Effector memory CD8-positive, alpha-beta T cell (primary cell): Measurements from ENCODE around the gene C10orf105.

ENCODE experiments used
- ATAC-seq: fragments of 150-1000 bp; cut with Tn5 transposase; replicated peaks from 2 replicates; pipeline ENCODE4 v1.10.0; 2021; ENCODE audit warnings: mild to moderate bottlenecking, moderate library complexity
- DNase-seq, 3 experiments: peaks; one replicate each; pipeline ENCODE4 v3.0.0; 2021
- H3K27ac Mint-ChIP-seq, 2 donors: one replicate each; pipeline ENCODE4 v1.8.0; 2022; ENCODE audit warnings: mild to moderate bottlenecking in 2 of 2, mixed read lengths in 2 of 2, moderate library complexity in 2 of 2
- H3K27me3 Mint-ChIP-seq, 2 donors: one replicate each; pipeline ENCODE4 v1.8.0; 2022; ENCODE audit warnings: mixed read lengths in 2 of 2
- H3K36me3 Mint-ChIP-seq: one replicate; pipeline ENCODE4 v1.8.0; 2022; ENCODE audit warnings: mild to moderate bottlenecking, moderate library complexity, mixed read lengths; ENCODE audit not compliant: insufficient read depth
- H3K4me1 Mint-ChIP-seq, 2 donors: one replicate each; pipeline ENCODE4 v1.8.0; 2022; ENCODE audit warnings: low read depth in 2 of 2, mixed read lengths in 2 of 2
- H3K4me3 Mint-ChIP-seq, 2 donors: one replicate each; pipeline ENCODE4 v1.8.0; 2022; ENCODE audit warnings: mild to moderate bottlenecking in 2 of 2, mixed read lengths in 2 of 2, moderate library complexity in 2 of 2
- H3K9me3 Mint-ChIP-seq, 2 donors: one replicate each; pipeline ENCODE4 v1.8.0; 2022; ENCODE audit warnings: mixed read lengths in 2 of 2

C10orf105 gene

GRCh38 chr10:71714592-71714991 lies 5.0 kb downstream of the C10orf105 start:
- Mint-ChIP-seq H3K9me3 (no peaks in the 10 kb centered on the region), H3K4me1 (peaks cover 35 to 53% of the 10 kb centered on the region in 2 donors), H3K36me3 (peaks cover 5% of the 10 kb centered on the region), H3K27ac (peak overlapping the region; percentile 99), H3K4me3 (peak overlapping the region; percentile 83 to 88), H3K27me3 (no peaks in the 10 kb centered on the region)
- no peak for ATAC-seq
- no peak for DNase-seq

DNA sequence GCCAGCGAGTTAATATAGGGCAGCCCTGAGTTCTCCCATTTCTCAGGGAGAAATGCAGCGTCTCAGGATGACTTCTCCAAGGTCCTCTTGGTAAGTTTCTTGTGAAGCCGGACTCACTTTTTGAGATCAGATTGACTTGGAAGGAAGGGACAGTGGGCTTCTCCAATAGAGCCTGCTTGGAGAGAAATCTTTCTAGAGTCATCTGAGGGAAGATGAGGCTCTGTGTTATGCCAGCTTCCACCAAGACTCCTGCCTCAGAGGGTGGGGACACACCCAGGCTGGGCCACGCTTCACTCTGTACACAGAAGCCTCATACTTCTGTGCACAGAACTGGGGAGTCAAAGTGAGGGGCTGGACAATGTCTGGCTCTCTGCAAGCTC lies 5.6 kb downstream of the C10orf105 start:
- H3K4me1 Mint-ChIP-seq, result peaks cover 37 to 55% of the 10 kb centered on the region in 2 donors
- DNase-seq (no peak), ATAC-seq (no peak)
- no peaks in the 10 kb centered on the region for H3K27me3 Mint-ChIP-seq
- H3K4me3 Mint-ChIP-seq, result peak overlapping the region; percentile 83 to 88
- no peaks in the 10 kb centered on the region for H3K9me3 Mint-ChIP-seq
- peak overlapping the region; percentile 99 for H3K27ac Mint-ChIP-seq
- peaks cover 5% of the 10 kb centered on the region for H3K36me3 Mint-ChIP-seq

- Mint-ChIP-seq H3K4me1 (peaks cover 38 to 58% of the 10 kb centered on the region in 2 donors), H3K27ac (peak overlapping the region; percentile 99), H3K36me3 (peaks cover 7% of the 10 kb centered on the region), H3K4me3 (peak overlapping the region; percentile 83 to 88), H3K9me3 (no peaks in the 10 kb centered on the region), H3K27me3 (no peaks in the 10 kb centered on the region)
- ATAC-seq (peak; percentile 64), DNase-seq (no peak)
Measured at GRCh38 chr10:71713135-71714030, 6.2 kb downstream of the C10orf105 start.

DNA sequence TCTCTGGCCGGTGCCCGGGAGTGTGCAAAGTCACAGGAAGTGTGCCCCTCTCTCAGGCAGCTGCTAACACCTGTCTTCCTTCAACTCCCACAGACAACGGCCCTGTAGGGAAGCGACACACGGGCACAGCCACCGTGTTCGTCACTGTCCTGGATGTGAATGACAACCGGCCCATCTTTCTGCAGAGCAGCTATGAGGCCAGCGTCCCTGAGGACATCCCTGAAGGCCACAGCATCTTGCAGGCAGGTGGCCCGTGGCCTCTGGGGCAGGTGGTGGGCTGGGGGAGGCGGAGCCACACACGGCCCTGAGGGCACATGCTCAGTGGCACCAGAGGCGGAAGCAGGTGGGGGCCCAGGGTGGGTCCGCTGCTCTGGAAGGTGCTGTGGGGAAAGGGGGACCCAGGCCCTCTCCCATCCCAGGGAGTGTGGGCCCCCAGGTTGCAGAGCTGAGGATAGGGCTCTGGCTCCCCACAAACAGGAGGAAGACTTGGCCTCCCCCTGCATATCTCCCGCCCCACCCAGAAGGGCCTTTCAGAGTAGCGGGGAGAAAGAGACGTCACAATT lies 6.9 kb downstream of the C10orf105 start:
- DNase-seq, result no peak
- Mint-ChIP-seq H3K9me3 (no peaks in the 10 kb centered on the region), H3K4me3 (peak overlapping the region; percentile 83 to 88), H3K36me3 (peaks cover 8% of the 10 kb centered on the region), H3K4me1 (peaks cover 42 to 66% of the 10 kb centered on the region in 2 donors), H3K27me3 (no peaks in the 10 kb centered on the region), H3K27ac (peak overlapping the region; percentile 99)
- peak; percentile 35 for ATAC-seq

DNA sequence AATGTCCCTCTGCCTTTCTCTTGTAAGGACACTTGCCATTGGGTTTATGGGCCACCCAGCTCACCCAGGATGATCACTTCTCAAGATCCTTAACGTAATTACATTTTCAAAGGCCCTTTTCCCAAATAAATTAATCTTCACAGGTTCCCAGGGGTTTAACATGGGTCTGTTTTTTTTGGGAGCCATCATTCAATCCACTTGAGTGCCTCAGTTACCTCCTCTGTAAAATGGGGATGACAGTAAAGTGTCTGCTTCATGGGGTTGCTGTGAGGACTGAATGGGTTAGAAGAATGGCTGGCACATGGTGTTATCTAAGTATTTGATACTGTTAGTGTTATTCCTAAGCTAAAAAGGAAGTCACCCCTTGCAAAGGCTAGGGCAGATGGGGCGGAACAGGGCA lies 7.4 kb downstream of the C10orf105 start:
- ATAC-seq, result peak; percentile 2
- H3K4me3 Mint-ChIP-seq, result peak overlapping the region; percentile 83 to 88
- no peaks in the 10 kb centered on the region for H3K27me3 Mint-ChIP-seq
- peaks cover 43 to 65% of the 10 kb centered on the region in 2 donors for H3K4me1 Mint-ChIP-seq
- no peak for DNase-seq
- no peaks in the 10 kb centered on the region for H3K9me3 Mint-ChIP-seq
- peak overlapping the region; percentile 99 for H3K27ac Mint-ChIP-seq
- H3K36me3 Mint-ChIP-seq, result peaks cover 8% of the 10 kb centered on the region

DNA sequence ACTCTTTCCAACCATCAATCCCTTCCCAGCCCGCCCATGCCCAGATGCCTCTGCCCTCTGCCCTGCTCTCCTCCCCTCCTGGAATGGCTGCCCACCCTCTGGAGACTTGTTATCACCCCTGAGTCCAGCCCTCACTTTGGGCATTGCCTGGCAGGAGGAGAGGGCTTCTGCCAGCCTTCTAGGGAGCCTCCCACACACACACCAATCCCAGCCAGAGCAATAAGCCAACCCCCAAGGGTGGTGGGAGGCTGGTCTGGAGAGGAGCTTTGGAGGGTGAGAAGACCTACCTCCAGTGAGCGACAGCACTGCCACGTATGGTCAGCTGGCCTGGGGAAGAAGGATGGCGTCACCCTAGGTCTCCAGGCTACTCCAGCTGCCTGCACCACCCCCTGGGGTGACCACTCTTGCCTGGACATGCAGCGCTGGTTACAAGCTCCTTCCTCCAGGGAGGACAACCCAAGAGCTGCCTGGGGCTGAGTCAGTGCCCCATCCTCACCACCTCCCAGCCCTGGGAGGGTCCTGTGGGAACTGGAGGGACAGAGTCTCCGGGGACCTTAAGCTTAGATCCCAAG lies 8.4 kb downstream of the C10orf105 start:
- Mint-ChIP-seq H3K4me1 (peaks cover 43 to 63% of the 10 kb centered on the region in 2 donors), H3K27ac (peak overlapping the region; percentile 76 to 99), H3K27me3 (no peaks in the 10 kb centered on the region)

GRCh38 chr10:71710519-71710918 lies 9.1 kb downstream of the C10orf105 start:
- H3K4me3 Mint-ChIP-seq, result no peak overlapping the region
- DNase-seq (no peak), ATAC-seq (no peak)
- peak overlapping the region; percentile 76 to 99 for H3K27ac Mint-ChIP-seq
- H3K4me1 Mint-ChIP-seq, result peaks cover 42 to 59% of the 10 kb centered on the region in 2 donors
- no peaks in the 10 kb centered on the region for H3K27me3 Mint-ChIP-seq
- peaks cover 8% of the 10 kb centered on the region for H3K36me3 Mint-ChIP-seq
- no peaks in the 10 kb centered on the region for H3K9me3 Mint-ChIP-seq

More for the DNA sequence above, 8.4 kb downstream of the C10orf105 start:
- no peak for ATAC-seq
- Mint-ChIP-seq H3K4me3 (no peak overlapping the region), H3K36me3 (peaks cover 8% of the 10 kb centered on the region), H3K9me3 (no peaks in the 10 kb centered on the region)
- no peak for DNase-seq

GRCh38 chr10:71708897-71709882 lies 10.4 kb downstream of the C10orf105 start:
- no peak for ATAC-seq
- H3K27me3 Mint-ChIP-seq, result no peaks in the 10 kb centered on the region
- peaks cover 31 to 49% of the 10 kb centered on the region in 2 donors for H3K4me1 Mint-ChIP-seq
- H3K9me3 Mint-ChIP-seq, result no peaks in the 10 kb centered on the region
- DNase-seq, result no peak
- peak overlapping the region in 1 of 2 donors; percentile 17 for H3K27ac Mint-ChIP-seq
- peaks cover 8% of the 10 kb centered on the region for H3K36me3 Mint-ChIP-seq
- H3K4me3 Mint-ChIP-seq, result no peak overlapping the region

GRCh38 chr10:71708301-71708703 lies 11.3 kb downstream of the C10orf105 start:
- peaks cover 8% of the 10 kb centered on the region for H3K36me3 Mint-ChIP-seq
- peak overlapping the region in 1 of 2 donors; percentile 11 for H3K4me3 Mint-ChIP-seq
- peaks cover 23 to 40% of the 10 kb centered on the region in 2 donors for H3K4me1 Mint-ChIP-seq
- H3K9me3 Mint-ChIP-seq, result no peaks in the 10 kb centered on the region
- no peaks in the 10 kb centered on the region for H3K27me3 Mint-ChIP-seq
- ATAC-seq (peak; percentile 68), DNase-seq (peak; percentile 51 to 61 (median 61))
- peak overlapping the region in 1 of 2 donors; percentile 60 for H3K27ac Mint-ChIP-seq

- ATAC-seq (no peak), DNase-seq (no peak)
- Mint-ChIP-seq H3K9me3 (no peaks in the 10 kb centered on the region), H3K27ac (no peak overlapping the region), H3K4me3 (no peak overlapping the region), H3K36me3 (peaks cover 8% of the 10 kb centered on the region), H3K4me1 (peaks cover 14 to 30% of the 10 kb centered on the region in 2 donors), H3K27me3 (no peaks in the 10 kb centered on the region)
Measured at GRCh38 chr10:71707240-71707789, 12.3 kb downstream of the C10orf105 start.

- Mint-ChIP-seq H3K9me3 (no peaks in the 10 kb centered on the region), H3K36me3 (peaks cover 8% of the 10 kb centered on the region), H3K27ac (no peak overlapping the region), H3K4me3 (no peak overlapping the region), H3K27me3 (no peaks in the 10 kb centered on the region), H3K4me1 (peaks cover 9 to 26% of the 10 kb centered on the region in 2 donors)
- DNase-seq (no peak), ATAC-seq (no peak)
Measured at GRCh38 chr10:71706216-71707121, 13.1 kb downstream of the C10orf105 start.

- Mint-ChIP-seq H3K36me3 (peaks cover 6% of the 10 kb centered on the region), H3K4me1 (peaks cover 9 to 28% of the 10 kb centered on the region in 2 donors), H3K4me3 (no peak overlapping the region), H3K9me3 (no peaks in the 10 kb centered on the region), H3K27me3 (no peaks in the 10 kb centered on the region), H3K27ac (no peak overlapping the region)
- DNase-seq, result no peak
- ATAC-seq, result no peak
Measured at GRCh38 chr10:71705582-71705981, 14.0 kb downstream of the C10orf105 start.
